Astrocyte of the cerebellum (primary cell): ENCODE data around the gene MICAL3.
"Not testable (repeated sequence)": the region's sequence is repeated elsewhere in the genome, so short reads cannot be mapped to it uniquely, and the experiment has no call there.

ENCODE experiments used
- DNase-seq: peaks from one replicate; pipeline ENCODE4 v3.0.0-alpha.2; 2011; ENCODE audit warnings: low read depth
- H3K4me3 ChIP-seq: 2 replicates; pipeline ENCODE4 v1.5.1; 2011; ENCODE audit warnings: mild to moderate bottlenecking, low read depth, low read length, moderate library complexity
- CTCF ChIP-seq: IDR thresholded peaks from 2 replicates; pipeline ENCODE4 v1.5.1; 2012; ENCODE audit warnings: low read length, low read depth, moderate library complexity, mild to moderate bottlenecking; ENCODE audit errors: missing control alignments
- in situ Hi-C: cut with HindIII; loops from 2 replicates; pipeline ENCODE4 v1.10.0; 2017; ENCODE audit warnings: low sequenced_read_pairs

Gene MICAL3

GRCh38 chr22:18064636-18065035 lies 40.3 kb upstream of the MICAL3 start:
- TF ChIP-seq CTCF = no peak
- in situ Hi-C loops = no loop called here
- H3K4me3 ChIP-seq = no peak overlapping the region
- no peak for DNase-seq

- H3K4me3 ChIP-seq, in situ Hi-C loops, DNase-seq: not testable (repeated sequence)
These were observed 39.4 kb upstream of the MICAL3 start for GRCh38 chr22:18063715-18064114.

GRCh38 chr22:18063306-18063705 lies 38.9 kb upstream of the MICAL3 start:
- DNase-seq = no peak
- H3K4me3 ChIP-seq = no peak overlapping the region
- no peak for TF ChIP-seq CTCF
- in situ Hi-C loops = no loop called here

GRCh38 chr22:18062421-18062820 lies 38.1 kb upstream of the MICAL3 start:
- DNase-seq = no peak
- TF ChIP-seq CTCF = no peak
- H3K4me3 ChIP-seq = no peak overlapping the region
- in situ Hi-C loops = no loop called here

GRCh38 chr22:18060646-18061620 lies 36.6 kb upstream of the MICAL3 start:
- H3K4me3 ChIP-seq = no peak overlapping the region
- no peak for TF ChIP-seq CTCF
- no peak for DNase-seq
- in situ Hi-C loops = no loop called here

- no peak for DNase-seq
- TF ChIP-seq CTCF = no peak
- no peak overlapping the region for H3K4me3 ChIP-seq
- in situ Hi-C loops = no loop called here
These were observed 35.6 kb upstream of the MICAL3 start for GRCh38 chr22:18059991-18060390.

- no peak for TF ChIP-seq CTCF
- DNase-seq = no peak
- in situ Hi-C loops = no loop called here
- H3K4me3 ChIP-seq = no peak overlapping the region
These were observed 35.1 kb upstream of the MICAL3 start for GRCh38 chr22:18059473-18059872.
